ENCODE data around the gene PPP1R3D. TPM values are rescaled to one million over a fixed set of nuclear protein-coding genes. Genes with fewer than 3 reads are reported as not detected.

Gene PPP1R3D
- total RNA-seq, 1 donor from 2014 or later = 6.4 TPM

DNA sequence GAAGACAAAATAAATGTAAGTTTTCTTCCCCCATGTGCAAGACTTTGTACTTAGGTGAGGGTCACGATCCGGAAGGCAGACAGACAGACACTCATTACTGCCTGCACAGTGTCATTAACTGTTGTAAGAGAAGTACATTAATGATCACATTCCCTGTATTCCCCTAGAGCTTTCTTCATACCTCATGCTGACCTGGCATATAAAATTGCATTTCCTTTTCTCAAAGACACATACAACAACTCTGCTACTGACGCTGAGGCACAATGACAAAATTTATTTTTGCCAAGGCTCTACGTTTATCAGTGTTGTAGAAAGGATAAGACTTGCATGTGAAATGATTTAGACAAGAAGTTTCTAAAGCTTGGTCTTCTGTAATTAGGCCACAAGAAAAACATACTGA, 3.7 kb downstream of the PPP1R3D start:
- no peak overlapping the region for H3K27ac Mint-ChIP-seq

DNA sequence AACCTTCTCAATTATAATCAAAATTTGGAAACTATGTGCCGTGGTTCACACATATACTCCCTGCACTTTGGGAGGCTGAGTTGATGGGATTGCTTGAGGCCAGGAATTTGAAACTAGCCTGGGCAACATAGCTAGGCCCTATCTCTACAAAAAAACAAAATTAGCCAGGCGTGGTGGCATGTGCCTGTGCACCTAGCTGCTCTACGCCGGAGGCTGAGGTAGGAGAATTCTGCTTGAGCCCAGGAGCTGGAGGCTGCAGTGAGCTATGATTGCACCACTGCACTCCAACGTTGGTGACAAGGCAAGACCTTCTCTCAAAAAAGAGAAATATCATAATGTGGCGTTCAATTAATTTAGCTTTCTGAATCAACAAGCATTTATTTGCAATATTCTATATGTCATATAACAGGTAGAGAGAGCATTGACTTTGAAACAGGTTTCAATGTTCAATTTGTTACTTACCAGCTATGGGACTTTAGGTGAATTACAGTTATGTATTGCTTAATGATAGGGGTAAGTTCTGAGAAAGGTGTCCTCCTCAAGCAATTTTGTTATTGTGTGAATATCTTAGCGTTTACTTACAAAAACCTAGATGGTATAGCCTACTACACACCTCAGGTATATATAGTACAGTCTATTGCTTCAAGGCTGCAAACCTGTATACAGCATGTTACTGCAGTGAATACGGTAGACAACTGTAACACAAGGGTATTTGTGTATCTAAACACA, 4.5 kb downstream of the PPP1R3D start:
- Mint-ChIP-seq H3K4me1 (ENCODE audit: unreplicated experiment) (peaks cover 27% of the 10 kb centered on the region), H3K4me3 (peak overlapping the region; percentile 26)

More for the DNA sequence above, 3.7 kb downstream of the PPP1R3D start:
- Mint-ChIP-seq H3K36me3 (peaks cover 6% of the 10 kb centered on the region), H3K27me3 (peaks cover 3% of the 10 kb centered on the region), H3K4me1 (ENCODE audit: unreplicated experiment) (peaks cover 27% of the 10 kb centered on the region), H3K9me3 (no peaks in the 10 kb centered on the region), H3K4me3 (peak overlapping the region; percentile 26)
- TF ChIP-seq, protein P1, sequence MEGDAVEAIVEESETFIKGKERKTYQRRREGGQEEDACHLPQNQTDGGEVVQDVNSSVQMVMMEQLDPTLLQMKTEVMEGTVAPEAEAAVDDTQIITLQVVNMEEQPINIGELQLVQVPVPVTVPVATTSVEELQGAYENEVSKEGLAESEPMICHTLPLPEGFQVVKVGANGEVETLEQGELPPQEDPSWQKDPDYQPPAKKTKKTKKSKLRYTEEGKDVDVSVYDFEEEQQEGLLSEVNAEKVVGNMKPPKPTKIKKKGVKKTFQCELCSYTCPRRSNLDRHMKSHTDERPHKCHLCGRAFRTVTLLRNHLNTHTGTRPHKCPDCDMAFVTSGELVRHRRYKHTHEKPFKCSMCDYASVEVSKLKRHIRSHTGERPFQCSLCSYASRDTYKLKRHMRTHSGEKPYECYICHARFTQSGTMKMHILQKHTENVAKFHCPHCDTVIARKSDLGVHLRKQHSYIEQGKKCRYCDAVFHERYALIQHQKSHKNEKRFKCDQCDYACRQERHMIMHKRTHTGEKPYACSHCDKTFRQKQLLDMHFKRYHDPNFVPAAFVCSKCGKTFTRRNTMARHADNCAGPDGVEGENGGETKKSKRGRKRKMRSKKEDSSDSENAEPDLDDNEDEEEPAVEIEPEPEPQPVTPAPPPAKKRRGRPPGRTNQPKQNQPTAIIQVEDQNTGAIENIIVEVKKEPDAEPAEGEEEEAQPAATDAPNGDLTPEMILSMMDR (conservative IDR thresholded peaks at IDR 0.05) = no peak
- no peak for DNase-seq (ENCODE audit: extremely low spot score, unreplicated experiment)

DNA sequence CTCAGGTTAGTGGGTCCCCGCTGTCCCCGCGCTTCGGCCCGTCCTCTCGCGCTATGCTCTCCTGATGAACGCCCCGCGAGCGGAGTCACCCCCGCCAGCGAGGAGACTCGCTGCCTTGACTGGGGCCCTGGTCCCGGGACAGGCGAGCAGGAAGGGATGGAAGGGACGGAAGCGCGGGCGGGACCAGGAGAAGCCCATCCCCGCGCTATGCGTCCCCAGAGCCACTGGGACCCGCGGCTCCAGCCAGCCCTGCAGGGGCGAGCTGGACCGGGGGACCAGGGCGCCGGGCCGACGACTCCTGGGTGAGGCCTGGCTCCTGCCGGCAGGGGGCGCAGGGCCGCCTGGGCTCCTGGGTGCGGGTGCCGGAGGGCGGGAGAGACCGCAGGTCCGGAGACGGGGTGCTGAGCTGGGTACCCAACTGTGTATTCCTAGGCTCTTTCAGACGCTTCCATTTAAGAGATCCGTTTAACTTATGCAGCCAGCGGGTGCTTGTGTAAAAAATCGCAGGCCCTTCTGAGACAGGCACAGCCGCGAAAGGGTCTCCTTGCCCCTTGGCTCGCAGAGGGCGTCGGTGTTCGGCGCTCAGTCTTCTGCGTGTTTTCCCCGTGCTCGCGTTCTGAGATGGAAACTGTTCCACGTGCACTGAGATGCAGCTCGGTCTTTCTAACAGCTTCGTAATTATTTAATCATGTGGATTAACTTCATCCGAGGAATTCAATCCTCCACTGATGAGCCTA, 6.1 kb downstream of the PPP1R3D start:
- H3K36me3 Mint-ChIP-seq = peaks cover 6% of the 10 kb centered on the region
- peaks cover 3% of the 10 kb centered on the region for H3K27me3 Mint-ChIP-seq
- peak overlapping the region; percentile 84 for H3K4me3 Mint-ChIP-seq

More for the DNA sequence above, 4.5 kb downstream of the PPP1R3D start:
- DNase-seq (ENCODE audit: extremely low spot score, unreplicated experiment) = no peak
- no peak overlapping the region for H3K27ac Mint-ChIP-seq
- H3K9me3 Mint-ChIP-seq = no peaks in the 10 kb centered on the region
- TF ChIP-seq, protein P1 (conservative IDR thresholded peaks at IDR 0.05) = no peak
- H3K27me3 Mint-ChIP-seq = peaks cover 3% of the 10 kb centered on the region
- peaks cover 6% of the 10 kb centered on the region for H3K36me3 Mint-ChIP-seq

DNA sequence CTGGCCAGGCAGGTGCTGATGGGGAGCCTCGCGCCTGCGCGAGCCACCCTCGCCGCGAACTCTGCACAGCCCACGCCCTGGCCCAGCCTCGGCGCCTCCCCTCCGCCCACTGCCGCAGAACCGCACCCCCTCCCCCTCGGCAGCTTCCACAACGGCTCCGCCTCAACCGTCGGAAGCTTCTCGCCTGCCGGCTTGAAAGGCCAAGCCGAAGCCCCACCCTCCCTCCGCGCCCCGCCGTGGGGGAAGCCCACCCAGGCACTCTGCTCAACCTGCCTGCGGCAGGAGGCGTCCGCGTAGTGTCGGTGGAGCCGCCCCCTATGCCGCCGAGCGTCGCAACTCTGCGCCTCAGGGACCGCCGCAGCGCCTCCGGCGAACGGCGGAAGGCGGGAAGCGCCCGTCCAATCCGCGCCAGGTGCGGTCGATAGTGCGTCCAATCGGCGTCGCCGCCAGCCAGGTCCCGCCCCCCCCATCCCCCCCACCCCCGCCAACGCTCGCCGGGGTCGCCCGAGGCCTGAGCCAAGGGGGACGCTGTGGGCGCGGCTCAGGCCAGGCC, 6.7 kb downstream of the PPP1R3D start, which contains the start of gene SYCP2:
Gene SYCP2, minus strand, starts transcription at position 342 of the 553 bp plus-strand sequence. CDS start 11,224 bp downstream, outside the sequence.
- Mint-ChIP-seq H3K36me3 (peaks cover 3% of the 10 kb centered on the region), H3K27me3 (peaks cover 3% of the 10 kb centered on the region), H3K9me3 (no peaks in the 10 kb centered on the region), H3K4me3 (peak within 1 kb of the TSS; percentile 84), H3K27ac (no peak within 1 kb of the TSS), H3K4me1 (ENCODE audit: unreplicated experiment) (peaks cover 23% of the 10 kb centered on the region)
- TF ChIP-seq, protein P1 (conservative IDR thresholded peaks at IDR 0.05) = no peak
- no peak for DNase-seq (ENCODE audit: extremely low spot score, unreplicated experiment)

More for the DNA sequence above, 6.1 kb downstream of the PPP1R3D start:
- peak; percentile 86 for DNase-seq (ENCODE audit: extremely low spot score, unreplicated experiment)
- H3K9me3 Mint-ChIP-seq = no peaks in the 10 kb centered on the region
- peaks cover 27% of the 10 kb centered on the region for H3K4me1 Mint-ChIP-seq (ENCODE audit: unreplicated experiment)
- TF ChIP-seq, protein P1 (conservative IDR thresholded peaks at IDR 0.05) = peak; percentile 99
- no peak overlapping the region for H3K27ac Mint-ChIP-seq

DNA sequence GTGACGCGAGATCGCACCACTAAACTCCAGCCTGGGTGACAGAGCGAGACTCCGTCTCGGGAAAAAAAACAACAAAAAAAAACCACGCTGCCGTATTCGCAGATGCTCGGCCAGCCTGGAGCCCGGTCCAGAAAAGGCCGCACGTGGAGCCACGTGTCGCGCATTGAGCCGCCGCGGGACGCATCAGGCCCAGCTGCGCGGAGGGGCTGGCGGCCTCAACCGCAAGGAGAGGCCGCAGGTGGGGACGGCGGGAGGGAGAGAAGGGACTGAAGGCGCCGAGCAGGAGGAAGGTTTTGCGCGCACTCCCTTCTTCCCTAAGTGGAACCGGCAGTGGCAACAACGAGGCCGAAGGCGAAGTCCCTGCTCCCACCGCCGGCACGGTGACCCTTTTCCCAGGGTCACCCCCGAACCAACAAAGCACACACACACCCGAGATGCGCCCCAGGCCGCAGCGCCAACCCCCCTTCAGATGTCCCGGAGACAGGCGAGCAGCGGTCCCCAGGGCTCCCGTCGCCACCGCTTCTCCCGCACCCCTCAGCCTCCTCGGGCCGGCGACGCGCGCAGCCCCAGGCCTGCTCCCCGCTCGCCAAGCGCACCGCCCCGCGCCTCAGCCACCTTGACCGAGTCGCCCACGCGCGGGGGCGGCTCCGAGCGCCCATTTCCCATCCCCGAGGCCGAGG, 7.3 kb downstream of the PPP1R3D start:
- no peaks in the 10 kb centered on the region for H3K36me3 Mint-ChIP-seq
- no peak for DNase-seq (ENCODE audit: extremely low spot score, unreplicated experiment)
- H3K4me3 Mint-ChIP-seq = no peak overlapping the region
- H3K9me3 Mint-ChIP-seq = no peaks in the 10 kb centered on the region
- peaks cover 16% of the 10 kb centered on the region for H3K4me1 Mint-ChIP-seq (ENCODE audit: unreplicated experiment)
- no peak overlapping the region for H3K27ac Mint-ChIP-seq
- H3K27me3 Mint-ChIP-seq = peaks cover 3% of the 10 kb centered on the region
- TF ChIP-seq, protein P1 (conservative IDR thresholded peaks at IDR 0.05) = no peak

Data from type B pancreatic cell (in vitro differentiated cells).